GM19463 (cell line): Measurements from ENCODE around the gene GNAQ.
A peak's percentile ranks its signal among the peaks of the same experiment; 100 is the strongest.
"Not testable (repeated sequence)": the region's sequence is repeated elsewhere in the genome, so short reads cannot be mapped to it uniquely, and the experiment has no call there.

Experiments
- ATAC-seq: cut with Tn5 transposase; IDR thresholded peaks from one replicate; pipeline ENCODE4 v1.9.1; 2021; ENCODE audit warnings: mild to moderate bottlenecking, moderate library complexity; ENCODE audit not compliant: unreplicated experiment

Gene GNAQ

GRCh38 chr9:77750981-77751340, 280.6 kb downstream of the GNAQ start:
- no peak for ATAC-seq

- ATAC-seq = no peak
Observed at GRCh38 chr9:77750284-77750683, 281.3 kb downstream of the GNAQ start.

GRCh38 chr9:77748214-77748772, 283.3 kb downstream of the GNAQ start:
- no peak for ATAC-seq

GRCh38 chr9:77747163-77747562, 284.4 kb downstream of the GNAQ start:
- ATAC-seq = no peak

- ATAC-seq = no peak
Observed at GRCh38 chr9:77744841-77745430, 286.7 kb downstream of the GNAQ start.

GRCh38 chr9:77743386-77743785, 288.2 kb downstream of the GNAQ start:
- ATAC-seq = no peak

- no peak for ATAC-seq
Observed at GRCh38 chr9:77738932-77739331, 292.7 kb downstream of the GNAQ start.

GRCh38 chr9:77735494-77735893, 296.1 kb downstream of the GNAQ start:
- ATAC-seq = no peak

- ATAC-seq = peak; percentile 69
Observed at GRCh38 chr9:77731930-77732329, 299.7 kb downstream of the GNAQ start.

GRCh38 chr9:77731008-77731698, 300.5 kb downstream of the GNAQ start:
- ATAC-seq = no peak

GRCh38 chr9:77729177-77729576, 302.4 kb downstream of the GNAQ start:
- no peak for ATAC-seq

GRCh38 chr9:77726814-77727213, 304.8 kb downstream of the GNAQ start:
- ATAC-seq = no peak

GRCh38 chr9:77726289-77726688, 305.3 kb downstream of the GNAQ start:
- no peak for ATAC-seq

GRCh38 chr9:77725820-77726219, 305.8 kb downstream of the GNAQ start:
- ATAC-seq = no peak

- ATAC-seq = no peak
Observed at GRCh38 chr9:77725046-77725694, 306.4 kb downstream of the GNAQ start.

GRCh38 chr9:77721156-77721555, 310.5 kb downstream of the GNAQ start:
- ATAC-seq = not testable (repeated sequence)

GRCh38 chr9:77719321-77719720, 312.3 kb downstream of the GNAQ start:
- ATAC-seq = no peak

- not testable (repeated sequence) for ATAC-seq
Observed at GRCh38 chr9:77718298-77718640, 313.3 kb downstream of the GNAQ start.

GRCh38 chr9:77717608-77718297, 313.9 kb downstream of the GNAQ start:
- ATAC-seq = not testable (repeated sequence)

- ATAC-seq = no peak
Observed at GRCh38 chr9:77714077-77714549, 317.5 kb downstream of the GNAQ start.

- ATAC-seq = no peak
Observed at GRCh38 chr9:77712533-77713130, 319.0 kb downstream of the GNAQ start.
